Astrocyte (in vitro differentiated cells and primary cell): ENCODE data around the gene PDZD2.
A peak's percentile ranks its signal among the peaks of the same experiment; 100 is the strongest.

ENCODE experiments used
- CTCF ChIP-seq: IDR thresholded peaks from 2 replicates; pipeline ENCODE4 v1.5.1; 2011; ENCODE audit warnings: low read depth, mild to moderate bottlenecking, inconsistent platforms, low read length, moderate library complexity; ENCODE audit not compliant: insufficient read depth
- EZH2 ChIP-seq: IDR thresholded peaks from 2 replicates; pipeline ENCODE4 v1.6.1; 2012; ENCODE audit warnings: mild to moderate bottlenecking, low read length, inconsistent platforms; ENCODE audit not compliant: insufficient read depth

GRCh38 chr5:31825518-31826068, 186.7 kb downstream of the PDZD2 start:
- TF ChIP-seq CTCF (peak; percentile 73), EZH2 (no peak)
